Kidney epithelial cell (primary cell): ENCODE measurements around the gene RIPOR3. TPM values are rescaled to one million over a fixed set of nuclear protein-coding genes. Genes with fewer than 3 reads are reported as not detected.

Source experiments
- DNase-seq: peaks from one replicate; pipeline ENCODE4 v3.0.0-alpha.2; 2010; ENCODE audit warnings: low read depth
- H3K27me3 ChIP-seq: 2 replicates; pipeline ENCODE4 v1.6.0; 2011; ENCODE audit warnings: low read length; ENCODE audit not compliant: control insufficient read depth, insufficient read depth
- H3K36me3 ChIP-seq: 2 replicates; pipeline ENCODE4 v1.5.1; 2011; ENCODE audit warnings: low read length; ENCODE audit not compliant: control insufficient read depth, insufficient read depth
- H3K4me3 ChIP-seq: 2 replicates; pipeline ENCODE4 v1.5.1; 2011; ENCODE audit warnings: low read depth, mild to moderate bottlenecking, control low read depth, low read length
- CTCF ChIP-seq: IDR thresholded peaks from 2 replicates; pipeline ENCODE4 v1.5.1; 2011; ENCODE audit warnings: mild to moderate bottlenecking, moderate library complexity, low read length, control low read depth, inconsistent platforms; ENCODE audit not compliant: insufficient read depth, poor library complexity, severe bottlenecking
- total RNA-seq: library from RNA; depleted of rRNA; stranded (reverse); fragments of >200 nt; gene quantifications from 2 replicates; pipeline ENCODE4 v1.2.3, GENCODE V29; 2015

Gene RIPOR3
- total RNA-seq, 1 donor from 2014 or later = 0.08 TPM

DNA sequence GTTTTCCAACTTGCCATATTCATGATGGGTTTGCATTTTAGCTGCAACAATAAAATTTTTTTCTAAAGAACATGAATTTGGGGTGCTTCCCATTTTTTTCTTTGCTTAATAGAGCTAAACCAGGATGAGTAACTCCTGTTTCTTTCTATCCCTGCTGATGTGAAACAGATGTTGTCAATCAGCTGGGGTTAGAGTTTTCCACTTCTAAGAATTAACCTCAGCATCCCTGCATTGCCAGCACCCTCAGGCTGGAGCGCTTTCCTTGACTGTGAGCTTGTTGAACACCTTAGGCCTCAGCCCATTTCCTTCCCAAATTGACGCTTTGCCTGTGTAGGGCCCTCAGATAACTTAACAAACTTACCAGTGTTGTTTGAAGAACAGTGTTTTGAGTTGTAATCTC is 106.7 kb downstream of the RIPOR3 start:
- no peak overlapping the region for H3K4me3 ChIP-seq
- TF ChIP-seq CTCF = no peak
- H3K36me3 ChIP-seq = peaks cover 5% of the 10 kb centered on the region
- DNase-seq = no peak
- no peaks in the 10 kb centered on the region for H3K27me3 ChIP-seq

DNA sequence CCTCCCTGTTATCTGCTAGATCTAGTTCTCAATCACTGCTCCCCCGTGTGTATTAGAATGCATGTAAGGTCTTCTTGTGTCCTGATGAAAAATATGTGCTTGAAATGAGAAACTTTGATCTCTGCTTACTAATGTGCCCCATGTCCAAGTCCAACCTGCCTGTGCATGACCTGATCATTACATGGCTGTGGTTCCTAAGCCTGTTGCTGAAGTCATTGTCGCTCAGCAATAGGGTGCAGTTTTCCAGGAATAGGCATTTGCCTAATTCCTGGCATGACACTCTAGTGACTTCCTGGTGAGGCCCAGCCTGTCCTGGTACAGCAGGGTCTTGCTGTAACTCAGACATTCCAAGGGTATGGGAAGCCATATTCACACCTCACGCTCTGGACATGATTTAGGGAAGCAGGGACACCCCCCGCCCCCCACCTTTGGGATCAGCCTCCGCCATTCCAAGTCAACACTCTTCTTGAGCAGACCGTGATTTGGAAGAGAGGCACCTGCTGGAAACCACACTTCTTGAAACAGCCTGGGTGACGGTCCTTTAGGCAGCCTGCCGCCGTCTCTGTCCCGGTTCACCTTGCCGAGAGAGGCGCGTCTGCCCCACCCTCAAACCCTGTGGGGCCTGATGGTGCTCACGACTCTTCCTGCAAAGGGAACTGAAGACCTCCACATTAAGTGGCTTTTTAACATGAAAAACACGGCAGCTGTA is 107.7 kb downstream of the RIPOR3 start:
- Histone ChIP-seq H3K27me3 (no peaks in the 10 kb centered on the region), H3K4me3 (no peak overlapping the region), H3K36me3 (peaks cover 7% of the 10 kb centered on the region)
- TF ChIP-seq CTCF = no peak
- DNase-seq = no peak

- H3K36me3 ChIP-seq = peaks cover 7% of the 10 kb centered on the region
- H3K27me3 ChIP-seq = no peaks in the 10 kb centered on the region
- no peak for DNase-seq
- no peak overlapping the region for H3K4me3 ChIP-seq
- TF ChIP-seq CTCF = no peak
Measured at GRCh38 chr20:50582591-50583234, 108.6 kb downstream of the RIPOR3 start.

- peaks cover 7% of the 10 kb centered on the region for H3K36me3 ChIP-seq
- no peak for TF ChIP-seq CTCF
- H3K27me3 ChIP-seq = no peaks in the 10 kb centered on the region
- no peak overlapping the region for H3K4me3 ChIP-seq
- no peak for DNase-seq
Measured at GRCh38 chr20:50582092-50582491, 109.2 kb downstream of the RIPOR3 start.

DNA sequence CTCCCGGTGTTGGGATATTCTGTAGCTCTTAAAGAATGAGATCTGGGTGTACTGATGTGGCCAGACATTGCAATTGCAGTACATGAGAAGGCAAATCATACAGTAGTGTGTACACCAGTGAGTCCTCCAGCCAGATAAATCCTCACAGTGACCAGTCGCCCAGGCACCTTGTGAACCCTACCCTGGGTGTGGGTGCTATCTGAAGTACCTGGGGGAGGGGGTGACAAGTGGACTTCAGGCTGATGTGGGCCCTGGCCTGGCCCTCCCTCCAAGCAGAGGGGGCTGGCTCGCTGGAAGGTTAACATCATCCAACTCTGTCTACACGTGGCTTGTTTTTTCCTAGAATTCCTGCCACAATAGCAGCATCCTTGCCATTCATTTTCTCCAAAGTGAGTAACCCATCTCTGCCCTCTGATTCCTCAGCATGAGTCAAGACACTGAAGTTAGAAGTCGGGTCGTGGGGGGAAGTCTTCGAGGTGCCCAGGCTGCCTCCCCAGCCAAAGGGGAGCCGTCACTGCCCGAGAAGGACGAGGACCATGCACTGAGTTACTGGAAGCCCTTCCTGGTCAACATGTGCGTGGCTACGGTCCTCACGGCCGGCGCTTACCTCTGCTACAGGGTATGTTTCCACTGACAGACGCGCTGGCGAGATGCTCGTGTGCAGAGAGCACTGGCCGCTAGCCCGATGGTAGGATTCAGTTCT is 110.3 kb downstream of the RIPOR3 start:
- DNase-seq = no peak
- H3K27me3 ChIP-seq = no peaks in the 10 kb centered on the region
- no peak for TF ChIP-seq CTCF
- H3K36me3 ChIP-seq = peaks cover 6% of the 10 kb centered on the region
- no peak overlapping the region for H3K4me3 ChIP-seq
